Body of pancreas (tissue), 4 donors: ENCODE data around the gene NELL2. TPM values are rescaled to one million over a fixed set of nuclear protein-coding genes. Genes with fewer than 3 reads are reported as not detected.

Experiments used
- ATAC-seq: fragments of 150-250 bp; one replicate; pipeline ENCODE4 v1.9.1; 2016
- DNase-seq, 4 donors: peaks; one replicate each; pipeline ENCODE4 v3.0.0-alpha.2; 2019
- H3K27ac ChIP-seq, 4 donors: fragments of 200-600 bp; sonication (generic); 1 replicate in 3 of 4; 2 replicates in 1 of 4; pipeline versions ENCODE4 v1.5.1 to v1.6.1; 2016 to 2019; ENCODE audit warnings: mild to moderate bottlenecking in 1 of 4, mixed read lengths in 1 of 4, moderate library complexity in 1 of 4
- H3K27me3 ChIP-seq, 2 donors: fragments of 200-600 bp; sonication (generic); one replicate each; pipeline ENCODE4 v1.6.0; 2016; ENCODE audit warnings: mild to moderate bottlenecking in 1 of 2
- H3K36me3 ChIP-seq, 2 donors: fragments of 200-600 bp; sonication (generic); replicated peaks in 1 of 2; 2 replicates each; pipeline ENCODE4 v1.5.1; 2016; ENCODE audit warnings: low read depth in 2 of 2; ENCODE audit not compliant: insufficient read depth in 1 of 2
- H3K4me1 ChIP-seq: fragments of 200-600 bp; sonication (generic); one replicate; pipeline ENCODE4 v1.6.0; 2016
- H3K4me3 ChIP-seq, 2 donors: fragments of 200-600 bp; sonication (generic); 1 replicate in 1 of 2; 2 replicates in 1 of 2; pipeline ENCODE4 v1.5.1; 2016 to 2019
- H3K9me3 ChIP-seq, 3 donors: fragments of 200-600 bp; sonication (generic); 1 replicate in 2 of 3; 2 replicates in 1 of 3; pipeline ENCODE4 v1.5.1; 2016
- POLR2A ChIP-seq, 3 donors: fragments of 450-650 bp; IDR thresholded peaks; one replicate each; pipeline ENCODE4 v1.6.1; 2016; ENCODE audit warnings: antibody characterized with exemption in 3 of 3, mild to moderate bottlenecking in 2 of 3
- WGBS, 2 donors: methylation state at CpG; one replicate each; pipeline ENCODE4 v1.1.5; 2017; 5-methylcytosine and 5-hydroxymethylcytosine counted together
- intact Hi-C: fragments of 100-400 bp; cut with DNase I; formaldehyde crosslinking; loops from one replicate; pipeline ENCODE4 v1.15.1; 2023
- total RNA-seq, 2 donors: library from RNA; depleted of rRNA; stranded (reverse); fragments of >200 nt; gene quantifications; one replicate each; pipeline ENCODE4 v1.1.0, GENCODE V29; 2016
- TF ChIP-seq, protein P1 (sequence below), 7 experiments: fragments of 450-650 bp in 4 of 7; fragments of 200-600 bp in 3 of 7; sonication (generic) in 3 of 7; IDR thresholded peaks; one replicate each; pipeline ENCODE4 v1.5.1; 2016 to 2019; ENCODE audit warnings: antibody characterized with exemption in 7 of 7

The NELL2 gene
- total RNA-seq, 2 donors from 2014 or later = 3.6 TPM; not detected in 1

DNA sequence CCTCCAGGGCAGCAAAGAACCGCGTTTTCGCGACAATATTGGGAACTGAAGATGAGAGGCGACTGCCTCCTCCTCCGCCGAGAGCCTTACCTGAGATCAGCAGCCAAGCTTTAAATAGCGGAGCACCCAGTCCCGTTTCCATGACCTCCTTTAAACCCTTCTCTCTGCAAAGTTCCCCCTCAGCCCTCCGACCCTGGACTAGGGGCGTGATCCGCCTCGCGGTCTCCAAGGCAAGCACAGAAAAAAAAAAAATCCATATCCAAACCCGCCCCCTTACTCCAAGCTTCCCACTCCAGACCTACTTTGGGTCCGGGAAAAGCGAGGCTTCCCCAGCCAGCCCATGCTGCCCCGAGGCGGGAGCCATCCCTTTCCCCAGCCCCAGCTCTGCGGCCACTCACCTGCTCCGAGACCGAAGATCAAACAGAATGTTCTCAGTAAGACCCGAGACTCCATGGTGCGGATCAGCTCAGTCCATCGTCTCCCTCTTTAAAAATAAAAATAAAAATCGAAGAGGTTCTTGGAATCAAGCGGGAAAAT, 630 bp downstream of the NELL2 start:
- intact Hi-C loops = no loop called here
- peaks cover 0 to 4% of the 10 kb centered on the region in 2 donors for H3K27me3 ChIP-seq
- peak in 1 of 4 donors; percentile 6 for DNase-seq

DNA sequence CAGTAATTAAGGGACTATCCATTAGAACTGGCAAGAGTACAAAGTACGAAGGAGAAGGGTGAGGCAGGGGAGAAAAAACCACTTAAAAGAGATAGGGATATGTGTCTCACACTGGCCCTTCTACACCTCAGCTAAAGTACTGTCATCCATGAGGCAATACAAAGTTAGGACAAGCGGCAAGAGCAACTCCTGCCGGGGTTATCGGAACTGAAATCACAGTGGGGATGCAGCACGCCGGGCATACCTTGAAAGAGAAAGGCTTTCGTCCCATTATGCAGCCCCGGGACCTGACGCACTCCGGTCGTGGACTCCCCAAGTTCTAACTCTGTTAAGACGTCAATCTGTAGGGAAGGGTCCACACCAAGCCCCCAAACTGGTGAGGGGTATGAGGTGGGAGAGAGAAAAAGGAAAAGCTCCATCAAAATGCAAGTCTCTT, 1.1 kb downstream of the NELL2 start:
- DNase-seq (no peak), ATAC-seq (peak; percentile 12)
- TF ChIP-seq POLR2A (IDR thresholded peaks at IDR 0.05) = no peak
- TF ChIP-seq, protein P1, sequence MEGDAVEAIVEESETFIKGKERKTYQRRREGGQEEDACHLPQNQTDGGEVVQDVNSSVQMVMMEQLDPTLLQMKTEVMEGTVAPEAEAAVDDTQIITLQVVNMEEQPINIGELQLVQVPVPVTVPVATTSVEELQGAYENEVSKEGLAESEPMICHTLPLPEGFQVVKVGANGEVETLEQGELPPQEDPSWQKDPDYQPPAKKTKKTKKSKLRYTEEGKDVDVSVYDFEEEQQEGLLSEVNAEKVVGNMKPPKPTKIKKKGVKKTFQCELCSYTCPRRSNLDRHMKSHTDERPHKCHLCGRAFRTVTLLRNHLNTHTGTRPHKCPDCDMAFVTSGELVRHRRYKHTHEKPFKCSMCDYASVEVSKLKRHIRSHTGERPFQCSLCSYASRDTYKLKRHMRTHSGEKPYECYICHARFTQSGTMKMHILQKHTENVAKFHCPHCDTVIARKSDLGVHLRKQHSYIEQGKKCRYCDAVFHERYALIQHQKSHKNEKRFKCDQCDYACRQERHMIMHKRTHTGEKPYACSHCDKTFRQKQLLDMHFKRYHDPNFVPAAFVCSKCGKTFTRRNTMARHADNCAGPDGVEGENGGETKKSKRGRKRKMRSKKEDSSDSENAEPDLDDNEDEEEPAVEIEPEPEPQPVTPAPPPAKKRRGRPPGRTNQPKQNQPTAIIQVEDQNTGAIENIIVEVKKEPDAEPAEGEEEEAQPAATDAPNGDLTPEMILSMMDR (IDR thresholded peaks at IDR 0.05) = no peak
- whole genome bisulfite sequencing, 2 donors = 1% methylated on average over 12 of the region's 12 CpGs
- Histone ChIP-seq H3K36me3 (no peaks in the 10 kb centered on the region), H3K27me3 (peaks cover 0 to 4% of the 10 kb centered on the region in 2 donors), H3K27ac (no peak overlapping the region), H3K9me3 (no peaks in the 10 kb centered on the region), H3K4me3 (peak overlapping the region in 1 of 2 donors; percentile 50), H3K4me1 (peaks cover 25% of the 10 kb centered on the region)
- intact Hi-C loops = no loop called here

More for the DNA sequence above, 630 bp downstream of the NELL2 start:
- Histone ChIP-seq H3K4me3 (peak overlapping the region in 1 of 2 donors; percentile 50), H3K9me3 (no peaks in the 10 kb centered on the region), H3K4me1 (peaks cover 25% of the 10 kb centered on the region), H3K36me3 (no peaks in the 10 kb centered on the region), H3K27ac (no peak overlapping the region)
- ATAC-seq = peak; percentile 30
- no peak for TF ChIP-seq POLR2A (IDR thresholded peaks at IDR 0.05)
- TF ChIP-seq, protein P1 (IDR thresholded peaks at IDR 0.05) = no peak
- 0 to 1% methylated on average over 27 of the region's 27 CpGs for WGBS, 2 donors

DNA sequence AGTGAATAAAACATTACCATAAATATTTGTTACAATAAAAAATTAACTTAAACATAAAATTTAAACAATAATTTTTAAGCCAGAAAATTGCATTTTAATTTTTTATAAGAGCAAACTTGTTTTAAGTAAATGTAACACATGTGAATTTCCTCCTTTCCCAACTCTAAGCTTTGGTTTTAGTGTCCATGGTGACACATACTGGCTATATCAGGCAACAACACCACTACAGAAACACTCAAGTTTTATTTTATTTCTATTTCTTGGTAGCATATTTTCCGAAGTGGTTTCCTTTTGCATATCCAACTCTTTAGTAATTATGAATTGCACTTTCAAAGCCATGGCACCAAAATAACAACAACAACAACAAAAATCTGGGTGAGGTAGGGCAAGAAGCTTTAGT, 2.2 kb downstream of the NELL2 start:
- H3K27me3 ChIP-seq = peaks cover 0 to 4% of the 10 kb centered on the region in 2 donors
- no peaks in the 10 kb centered on the region for H3K36me3 ChIP-seq
- H3K27ac ChIP-seq = no peak overlapping the region
- intact Hi-C loops = no loop called here
- H3K4me3 ChIP-seq = no peak overlapping the region
- DNase-seq (no peak), ATAC-seq (no peak)
- TF ChIP-seq, protein P1 (IDR thresholded peaks at IDR 0.05) = peak in 4 of 7 experiments; percentile 10 to 19 (median 16)
- TF ChIP-seq POLR2A (IDR thresholded peaks at IDR 0.05) = no peak
- no peaks in the 10 kb centered on the region for H3K9me3 ChIP-seq
- peaks cover 25% of the 10 kb centered on the region for H3K4me1 ChIP-seq
- 16 to 30% methylated on average over 1 of the region's 1 CpG for WGBS, 2 donors

DNA sequence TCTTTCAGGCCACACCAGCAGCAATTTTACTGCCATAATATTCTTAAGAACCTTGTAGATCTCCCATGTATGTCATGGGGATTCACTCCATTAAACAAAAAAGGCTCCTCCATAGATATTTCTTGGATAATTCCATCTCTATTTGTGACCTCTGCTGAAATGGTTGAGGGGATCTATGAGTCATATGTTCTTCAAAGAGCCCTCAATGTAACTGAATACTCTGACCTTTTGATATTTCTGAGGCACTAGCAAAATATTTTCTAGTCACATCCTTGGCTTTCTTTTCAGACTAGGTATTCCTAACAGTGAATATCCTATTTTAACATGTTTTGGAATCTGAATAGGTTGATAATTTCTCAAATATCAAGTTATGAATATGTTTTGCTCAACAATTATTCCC, 6.6 kb downstream of the NELL2 start:
- Histone ChIP-seq H3K27ac (no peak overlapping the region), H3K27me3 (peaks cover 0 to 4% of the 10 kb centered on the region in 2 donors), H3K9me3 (no peaks in the 10 kb centered on the region), H3K4me1 (no peaks in the 10 kb centered on the region), H3K36me3 (no peaks in the 10 kb centered on the region), H3K4me3 (no peak overlapping the region)
- DNase-seq (no peak), ATAC-seq (no peak)
- intact Hi-C loops = no loop called here
- TF ChIP-seq POLR2A (IDR thresholded peaks at IDR 0.05) = no peak
- TF ChIP-seq, protein P1 (IDR thresholded peaks at IDR 0.05) = no peak

DNA sequence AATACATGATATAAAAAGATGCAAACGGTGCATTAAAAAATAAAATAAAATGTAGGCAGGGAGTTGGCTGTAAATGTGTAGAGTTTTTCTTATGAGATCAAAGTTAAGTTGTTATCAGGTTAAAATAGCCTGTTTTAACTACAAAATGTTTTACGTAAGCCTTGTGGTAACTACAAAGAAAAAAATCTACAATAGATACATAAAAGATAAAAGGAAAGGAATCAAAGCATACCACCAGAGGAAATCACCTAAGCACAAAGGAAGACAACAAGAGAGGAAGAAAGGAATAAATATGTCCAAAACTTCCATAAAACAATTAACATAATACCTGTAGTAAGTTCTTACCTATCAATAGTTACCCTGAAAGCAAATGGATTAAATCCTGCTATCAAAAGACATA, 12.2 kb downstream of the NELL2 start:
- intact Hi-C loops = no loop called here
- Histone ChIP-seq H3K4me1 (no peaks in the 10 kb centered on the region), H3K4me3 (no peak overlapping the region), H3K36me3 (no peaks in the 10 kb centered on the region), H3K27me3 (no peaks in the 10 kb centered on the region), H3K9me3 (peaks cover 0 to 6% (median 0%) of the 10 kb centered on the region in 3 donors), H3K27ac (no peak overlapping the region)
- DNase-seq (no peak), ATAC-seq (no peak)
- TF ChIP-seq, protein P1 (IDR thresholded peaks at IDR 0.05) = no peak
- TF ChIP-seq POLR2A (IDR thresholded peaks at IDR 0.05) = no peak
- WGBS, 2 donors = 0 to 28% methylated on average over 2 of the region's 2 CpGs
